IMR-90 (cell line): ENCODE results near the gene RNF111.

ENCODE experiments used
- CHD1 ChIP-seq: IDR thresholded peaks from 2 replicates; pipeline ENCODE4 v1.6.1; 2012; ENCODE audit warnings: low read depth, low read length, improper control_type of control experiment
- RFX5 ChIP-seq: IDR thresholded peaks from 2 replicates; pipeline ENCODE4 v1.8.0; 2012; ENCODE audit warnings: low read depth, mild to moderate bottlenecking, low read length, moderate library complexity
- USF2 ChIP-seq: fragments of 150-350 bp; IDR thresholded peaks from 2 replicates; pipeline ENCODE4 v1.6.1; 2017; ENCODE audit warnings: mild to moderate bottlenecking, antibody characterized with exemption, low read length, low read depth
- TF ChIP-seq, protein P1 (sequence below): conservative IDR thresholded peaks from 2 replicates; pipeline ENCODE4 v1.5.1; 2012; ENCODE audit warnings: mild to moderate bottlenecking, low read depth, low read length, improper control_type of control experiment

- no peak for TF ChIP-seq CHD1
- TF ChIP-seq, protein P1, sequence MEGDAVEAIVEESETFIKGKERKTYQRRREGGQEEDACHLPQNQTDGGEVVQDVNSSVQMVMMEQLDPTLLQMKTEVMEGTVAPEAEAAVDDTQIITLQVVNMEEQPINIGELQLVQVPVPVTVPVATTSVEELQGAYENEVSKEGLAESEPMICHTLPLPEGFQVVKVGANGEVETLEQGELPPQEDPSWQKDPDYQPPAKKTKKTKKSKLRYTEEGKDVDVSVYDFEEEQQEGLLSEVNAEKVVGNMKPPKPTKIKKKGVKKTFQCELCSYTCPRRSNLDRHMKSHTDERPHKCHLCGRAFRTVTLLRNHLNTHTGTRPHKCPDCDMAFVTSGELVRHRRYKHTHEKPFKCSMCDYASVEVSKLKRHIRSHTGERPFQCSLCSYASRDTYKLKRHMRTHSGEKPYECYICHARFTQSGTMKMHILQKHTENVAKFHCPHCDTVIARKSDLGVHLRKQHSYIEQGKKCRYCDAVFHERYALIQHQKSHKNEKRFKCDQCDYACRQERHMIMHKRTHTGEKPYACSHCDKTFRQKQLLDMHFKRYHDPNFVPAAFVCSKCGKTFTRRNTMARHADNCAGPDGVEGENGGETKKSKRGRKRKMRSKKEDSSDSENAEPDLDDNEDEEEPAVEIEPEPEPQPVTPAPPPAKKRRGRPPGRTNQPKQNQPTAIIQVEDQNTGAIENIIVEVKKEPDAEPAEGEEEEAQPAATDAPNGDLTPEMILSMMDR: no peak
- TF ChIP-seq USF2: no peak
- TF ChIP-seq RFX5: no peak
Observed at GRCh38 chr15:59005579-59005978, 18.1 kb downstream of the RNF111 start.
